Measurements from ENCODE around the gene MMRN1.

MMRN1 gene

DNA sequence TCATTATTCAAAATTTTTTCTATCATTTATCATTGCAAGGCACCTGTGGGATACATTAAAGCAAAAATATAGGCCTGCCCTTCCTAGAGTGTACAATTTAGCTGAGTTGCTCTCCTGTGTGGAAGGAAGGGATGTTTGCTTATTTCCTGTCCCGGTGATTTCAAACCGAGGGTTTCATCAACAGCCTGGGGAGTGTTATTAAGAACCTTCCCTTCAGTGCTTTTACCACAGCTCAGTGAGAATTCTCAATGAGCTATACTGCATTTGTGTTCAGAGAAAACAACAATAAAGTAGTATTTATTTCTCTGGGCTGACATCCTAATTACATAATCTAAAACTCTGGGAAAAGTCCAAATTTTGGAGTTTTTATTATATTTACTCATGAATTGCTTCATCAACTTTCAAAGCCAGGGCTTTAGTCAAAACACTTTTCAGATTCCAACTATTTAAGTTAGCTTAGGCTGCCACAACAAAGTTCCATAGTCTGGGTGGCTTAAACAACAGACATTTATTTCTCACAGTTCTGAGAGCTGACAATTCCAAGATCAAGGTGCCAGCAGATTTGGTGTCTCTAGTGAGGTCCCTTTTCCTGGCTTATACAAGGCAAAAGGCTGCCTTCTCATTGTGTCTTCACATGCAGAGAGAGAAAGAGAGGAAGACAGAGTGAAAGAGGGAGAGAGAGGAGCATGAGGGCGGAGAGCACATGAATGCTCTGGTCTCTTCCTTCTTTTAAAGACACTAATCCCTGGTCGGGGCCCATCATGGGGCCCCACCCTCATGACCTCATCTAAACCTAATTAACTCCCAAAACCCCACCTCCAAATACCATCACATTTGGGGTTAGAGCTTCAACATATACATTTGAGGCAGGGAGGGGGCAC is 62.6 kb downstream of the MMRN1 start:
- Histone ChIP-seq H3K4me3 (ENCODE audit: low read depth, low read length) (no peak overlapping the region), H3K9me3 (no peaks in the 10 kb centered on the region), H3K36me3 (no peaks in the 10 kb centered on the region), H3K4me1 (peaks cover 2% of the 10 kb centered on the region; the same call in 1 of the 2 replicates), H3K27me3 (no peaks in the 10 kb centered on the region)
- no peak for DNase-seq
- TF ChIP-seq, protein P1, sequence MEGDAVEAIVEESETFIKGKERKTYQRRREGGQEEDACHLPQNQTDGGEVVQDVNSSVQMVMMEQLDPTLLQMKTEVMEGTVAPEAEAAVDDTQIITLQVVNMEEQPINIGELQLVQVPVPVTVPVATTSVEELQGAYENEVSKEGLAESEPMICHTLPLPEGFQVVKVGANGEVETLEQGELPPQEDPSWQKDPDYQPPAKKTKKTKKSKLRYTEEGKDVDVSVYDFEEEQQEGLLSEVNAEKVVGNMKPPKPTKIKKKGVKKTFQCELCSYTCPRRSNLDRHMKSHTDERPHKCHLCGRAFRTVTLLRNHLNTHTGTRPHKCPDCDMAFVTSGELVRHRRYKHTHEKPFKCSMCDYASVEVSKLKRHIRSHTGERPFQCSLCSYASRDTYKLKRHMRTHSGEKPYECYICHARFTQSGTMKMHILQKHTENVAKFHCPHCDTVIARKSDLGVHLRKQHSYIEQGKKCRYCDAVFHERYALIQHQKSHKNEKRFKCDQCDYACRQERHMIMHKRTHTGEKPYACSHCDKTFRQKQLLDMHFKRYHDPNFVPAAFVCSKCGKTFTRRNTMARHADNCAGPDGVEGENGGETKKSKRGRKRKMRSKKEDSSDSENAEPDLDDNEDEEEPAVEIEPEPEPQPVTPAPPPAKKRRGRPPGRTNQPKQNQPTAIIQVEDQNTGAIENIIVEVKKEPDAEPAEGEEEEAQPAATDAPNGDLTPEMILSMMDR (IDR thresholded peaks at IDR 0.05; ENCODE audit: low read depth, low read length) = no peak

DNA sequence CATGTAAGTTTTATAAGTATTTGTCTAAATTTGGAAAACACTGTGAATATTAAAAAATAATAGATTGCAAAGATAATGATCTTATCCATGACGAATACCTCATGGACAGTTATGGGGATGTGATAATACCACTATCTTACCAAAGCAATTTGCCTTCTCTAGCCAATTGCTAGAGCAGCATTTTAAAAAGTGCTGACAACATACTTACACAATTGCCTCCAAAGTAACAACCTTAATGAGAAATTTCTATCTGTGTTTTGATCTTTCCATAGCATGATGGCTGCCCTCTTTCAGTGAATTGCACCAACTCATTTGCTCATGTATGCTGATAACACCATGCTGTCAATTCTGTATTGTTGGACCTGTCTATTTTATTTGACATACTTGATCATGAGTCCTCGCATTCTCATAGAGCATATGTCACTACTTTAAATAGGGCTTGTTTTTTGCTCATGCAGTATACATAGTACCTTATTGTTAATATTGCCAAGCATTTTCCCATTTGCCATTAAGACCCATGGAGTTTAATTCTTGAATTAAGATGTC is 87.2 kb downstream of the MMRN1 start:
- DNase-seq = no peak
- Histone ChIP-seq H3K4me3 (ENCODE audit: low read depth, low read length) (no peak overlapping the region), H3K9me3 (no peaks in the 10 kb centered on the region), H3K27me3 (no peaks in the 10 kb centered on the region), H3K36me3 (no peaks in the 10 kb centered on the region), H3K4me1 (no peaks in the 10 kb centered on the region)
- TF ChIP-seq, protein P1 (IDR thresholded peaks at IDR 0.05; ENCODE audit: low read depth, low read length) = no peak

DNA sequence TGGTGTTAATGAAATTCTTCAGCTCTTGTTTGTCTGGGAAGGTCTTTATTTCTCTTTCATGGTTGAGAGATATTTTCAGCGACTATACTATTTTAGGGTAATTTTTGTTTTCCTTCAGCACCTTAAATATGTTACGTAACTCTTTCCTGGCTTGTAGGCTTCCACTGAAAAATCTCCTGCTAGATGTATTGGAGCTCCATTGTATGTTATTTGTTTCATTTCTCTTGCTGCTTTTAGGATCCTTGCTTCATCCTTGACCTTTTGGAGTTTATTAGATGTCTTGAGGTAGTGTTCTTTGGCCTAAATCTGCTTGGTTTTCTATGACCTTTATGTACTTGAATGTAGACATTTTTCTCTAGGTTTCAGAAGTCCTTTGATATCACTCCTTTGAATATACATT is 93.6 kb downstream of the MMRN1 start:
- Histone ChIP-seq H3K9me3 (no peaks in the 10 kb centered on the region), H3K4me3 (ENCODE audit: low read depth, low read length) (no peak overlapping the region), H3K36me3 (no peaks in the 10 kb centered on the region), H3K4me1 (no peaks in the 10 kb centered on the region), H3K27me3 (no peaks in the 10 kb centered on the region)
- no peak for DNase-seq
- TF ChIP-seq, protein P1 (IDR thresholded peaks at IDR 0.05; ENCODE audit: low read depth, low read length) = no peak

DNA sequence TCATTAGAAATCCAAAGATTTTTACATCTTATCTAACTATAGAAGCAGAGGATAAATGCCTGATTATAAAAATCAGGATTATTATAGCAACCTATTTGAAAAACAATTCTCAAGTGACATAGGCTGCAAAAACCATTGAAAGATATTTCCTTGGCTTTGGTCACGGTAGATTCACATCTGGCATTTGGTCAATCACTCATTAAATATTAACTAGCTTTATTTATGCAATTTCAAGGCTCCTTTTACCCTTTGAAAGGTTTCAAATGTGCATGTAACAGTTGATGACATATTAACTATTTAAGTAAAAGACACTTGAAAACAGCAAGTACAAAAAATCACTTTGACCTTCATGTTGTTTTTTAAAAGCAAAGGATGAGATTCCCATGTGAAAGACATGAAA is 98.1 kb downstream of the MMRN1 start:
- H3K4me3 ChIP-seq (ENCODE audit: low read depth, low read length) = no peak overlapping the region
- H3K4me1 ChIP-seq = 0 out of 2 replicates have a peak, but pooled peaks cover 3% of the 10 kb centered on the region
- DNase-seq = no peak
- no peaks in the 10 kb centered on the region for H3K36me3 ChIP-seq
- H3K9me3 ChIP-seq = no peaks in the 10 kb centered on the region
- peaks cover 3% of the 10 kb centered on the region for H3K27me3 ChIP-seq
- TF ChIP-seq, protein P1 (IDR thresholded peaks at IDR 0.05; ENCODE audit: low read depth, low read length) = no peak

DNA sequence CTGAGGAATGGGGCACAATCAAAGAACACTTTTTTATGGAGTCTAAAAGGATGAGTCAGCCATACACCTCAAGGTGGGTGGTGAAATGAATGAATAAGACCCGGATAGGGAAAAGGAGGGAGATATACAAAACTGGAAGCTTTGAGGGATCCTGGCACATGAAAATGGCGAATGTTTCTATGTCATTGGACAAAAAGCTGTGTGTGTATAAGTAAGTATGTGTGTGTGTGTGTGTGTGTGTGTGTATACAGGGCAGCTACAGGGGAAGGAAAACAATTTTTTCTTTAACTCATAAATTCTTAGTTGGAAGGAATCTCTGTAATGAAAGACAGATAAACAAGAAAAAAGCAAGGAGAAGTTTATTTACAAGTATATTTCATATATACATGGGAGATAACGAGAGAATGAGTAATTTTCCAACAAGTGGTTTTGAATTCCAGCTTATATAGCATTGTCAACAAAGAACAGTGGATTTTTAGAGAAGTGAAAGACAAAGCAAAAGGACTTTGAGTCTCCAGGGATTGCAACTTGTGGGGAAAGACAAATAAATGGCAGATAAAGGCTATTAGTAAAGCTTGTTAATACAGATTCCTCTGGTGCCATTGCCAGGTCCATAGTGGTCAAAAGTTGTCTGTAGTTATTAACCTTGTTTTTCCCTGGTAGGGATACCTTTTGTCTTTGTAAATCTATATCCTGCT is 99.7 kb downstream of the MMRN1 start:
- H3K27me3 ChIP-seq = peaks cover 13% of the 10 kb centered on the region
- 0 out of 2 replicates have a peak, but pooled peaks cover 4% of the 10 kb centered on the region for H3K4me1 ChIP-seq
- no peak overlapping the region for H3K4me3 ChIP-seq (ENCODE audit: low read depth, low read length)
- H3K36me3 ChIP-seq = no peaks in the 10 kb centered on the region
- no peak for DNase-seq
- no peaks in the 10 kb centered on the region for H3K9me3 ChIP-seq
- TF ChIP-seq, protein P1 (IDR thresholded peaks at IDR 0.05; ENCODE audit: low read depth, low read length) = no peak

Data from BE2C (cell line).